Spinal cord (tissue), 10 donors: ENCODE measurements around the gene IL17A. TPM values are rescaled to one million over a fixed set of nuclear protein-coding genes. Genes with fewer than 3 reads are reported as not detected.

ENCODE experiments used
- DNase-seq, 6 donors: peaks; one replicate each; pipeline versions ENCODE4 v3.0.0 to v3.0.0-alpha.2; 2013 to 2015; ENCODE audit warnings: low spot score in 6 of 6, low read depth in 4 of 6
- H3K27ac ChIP-seq: one replicate; pipeline ENCODE4 v1.5.1; 2013; ENCODE audit warnings: low read depth, low read length, control low read depth
- H3K27me3 ChIP-seq: one replicate; pipeline ENCODE4 v1.6.1; 2013; ENCODE audit warnings: low read length; ENCODE audit not compliant: control insufficient read depth, insufficient read depth
- H3K36me3 ChIP-seq: one replicate; pipeline ENCODE4 v1.6.1; 2013; ENCODE audit warnings: low read length; ENCODE audit not compliant: control insufficient read depth, insufficient read depth
- H3K4me1 ChIP-seq: one replicate; pipeline ENCODE4 v1.6.1; 2013; ENCODE audit warnings: low read length; ENCODE audit not compliant: control insufficient read depth, insufficient read depth
- H3K4me3 ChIP-seq: one replicate; pipeline ENCODE4 v1.5.1; 2013; ENCODE audit warnings: low read depth, low read length, control low read depth
- H3K9me3 ChIP-seq: one replicate; pipeline ENCODE4 v1.6.1; 2013; ENCODE audit warnings: low read length; ENCODE audit not compliant: control insufficient read depth, insufficient read depth
- WGBS: methylation state at CpG from one replicate; pipeline ENCODE4 v1.1.5; 2013; ENCODE audit warnings: missing lambda C conversion rate; ENCODE audit not compliant: insufficient coverage; 5-methylcytosine and 5-hydroxymethylcytosine counted together
- polyA plus RNA-seq, 2 donors: library from polyadenylated mRNA; unstranded; fragments of 120-200 nt; gene quantifications; one replicate each; pipeline ENCODE4 v1.2.1, GENCODE V29; 2013; ENCODE audit not compliant: insufficient read length in 2 of 2
- total RNA-seq, 2 donors: library from RNA; depleted of rRNA in 1 of 2; stranded (reverse); fragments of 120-200 nt in 1 of 2; fragments of >200 nt in 1 of 2; gene quantifications; one replicate each; pipeline versions ENCODE4 v1.2.3 to v1.2.4, GENCODE V29; 2013 to 2014
- donor health status: healthy.

Gene IL17A
- total and polyA plus RNA-seq, 4 donors = not detected

GRCh38 chr6:52149076-52149475 lies 37.1 kb upstream of the IL17A start:
- H3K27ac ChIP-seq = no peak overlapping the region
- H3K4me1 ChIP-seq = no peaks in the 10 kb centered on the region
- no peak overlapping the region for H3K4me3 ChIP-seq
- no peaks in the 10 kb centered on the region for H3K27me3 ChIP-seq
- H3K9me3 ChIP-seq = no peaks in the 10 kb centered on the region
- H3K36me3 ChIP-seq = no peaks in the 10 kb centered on the region
- no peak for DNase-seq

- H3K4me1 ChIP-seq = no peaks in the 10 kb centered on the region
- no CpG with 5 or more reads among the region's 2 CpGs for WGBS
- H3K9me3 ChIP-seq = no peaks in the 10 kb centered on the region
- H3K27me3 ChIP-seq = no peaks in the 10 kb centered on the region
- H3K36me3 ChIP-seq = no peaks in the 10 kb centered on the region
- H3K27ac ChIP-seq = no peak overlapping the region
- no peak for DNase-seq
- no peak overlapping the region for H3K4me3 ChIP-seq
Measured at GRCh38 chr6:52149949-52150348, 36.2 kb upstream of the IL17A start.

DNA sequence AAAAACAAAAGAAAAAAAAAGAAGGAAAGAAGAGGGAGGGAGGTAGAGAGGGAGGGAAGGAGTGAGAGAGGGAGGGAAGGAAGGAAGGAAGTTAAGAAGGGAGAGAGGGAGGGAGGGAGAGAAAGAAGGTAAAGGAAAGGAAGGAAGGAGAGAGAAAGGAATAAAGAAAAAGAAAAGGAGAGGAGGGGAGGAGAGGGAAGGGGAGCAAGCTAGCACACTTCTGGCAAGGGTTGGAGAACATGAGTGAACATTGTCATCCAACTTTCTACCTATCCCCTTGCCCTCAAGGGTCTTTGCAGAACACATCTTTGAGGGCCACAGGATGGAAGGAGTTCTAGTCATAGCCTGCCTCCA lies 34.1 kb upstream of the IL17A start:
- Histone ChIP-seq H3K9me3 (no peaks in the 10 kb centered on the region), H3K4me1 (no peaks in the 10 kb centered on the region), H3K27me3 (no peaks in the 10 kb centered on the region), H3K4me3 (no peak overlapping the region), H3K36me3 (no peaks in the 10 kb centered on the region), H3K27ac (no peak overlapping the region)
- no peak for DNase-seq

- no peaks in the 10 kb centered on the region for H3K4me1 ChIP-seq
- H3K4me3 ChIP-seq = no peak overlapping the region
- no CpG with 5 or more reads among the region's 7 CpGs for WGBS
- no peaks in the 10 kb centered on the region for H3K9me3 ChIP-seq
- peak in 2 of 6 donors; percentile 42 to 43 for DNase-seq
- no peaks in the 10 kb centered on the region for H3K27me3 ChIP-seq
- no peaks in the 10 kb centered on the region for H3K36me3 ChIP-seq
- no peak overlapping the region for H3K27ac ChIP-seq
Measured at GRCh38 chr6:52152711-52153160, 33.4 kb upstream of the IL17A start.

DNA sequence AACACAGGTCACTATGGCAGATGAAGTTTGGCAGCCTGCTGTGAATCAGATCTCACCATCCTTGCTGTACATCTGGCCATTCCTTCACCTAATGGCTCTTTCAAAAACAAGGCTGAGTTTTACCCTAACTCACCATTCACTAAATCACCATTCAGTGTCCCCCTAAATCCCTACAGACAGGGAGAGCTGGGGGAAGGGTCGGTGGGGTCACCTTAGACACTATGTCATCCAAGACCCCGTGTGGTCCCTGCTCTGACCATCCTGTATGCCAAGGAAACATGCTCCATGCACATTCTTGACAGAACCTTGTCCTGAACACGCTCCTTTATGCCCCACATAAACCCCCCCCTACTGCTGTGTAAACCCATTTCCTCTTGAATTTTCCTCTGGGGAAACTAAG lies 31.8 kb upstream of the IL17A start:
- Histone ChIP-seq H3K27me3 (no peaks in the 10 kb centered on the region), H3K4me1 (no peaks in the 10 kb centered on the region), H3K27ac (no peak overlapping the region), H3K9me3 (no peaks in the 10 kb centered on the region), H3K36me3 (no peaks in the 10 kb centered on the region), H3K4me3 (no peak overlapping the region)
- WGBS = 68% methylated on average over 3 of the region's 3 CpGs
- no peak for DNase-seq

DNA sequence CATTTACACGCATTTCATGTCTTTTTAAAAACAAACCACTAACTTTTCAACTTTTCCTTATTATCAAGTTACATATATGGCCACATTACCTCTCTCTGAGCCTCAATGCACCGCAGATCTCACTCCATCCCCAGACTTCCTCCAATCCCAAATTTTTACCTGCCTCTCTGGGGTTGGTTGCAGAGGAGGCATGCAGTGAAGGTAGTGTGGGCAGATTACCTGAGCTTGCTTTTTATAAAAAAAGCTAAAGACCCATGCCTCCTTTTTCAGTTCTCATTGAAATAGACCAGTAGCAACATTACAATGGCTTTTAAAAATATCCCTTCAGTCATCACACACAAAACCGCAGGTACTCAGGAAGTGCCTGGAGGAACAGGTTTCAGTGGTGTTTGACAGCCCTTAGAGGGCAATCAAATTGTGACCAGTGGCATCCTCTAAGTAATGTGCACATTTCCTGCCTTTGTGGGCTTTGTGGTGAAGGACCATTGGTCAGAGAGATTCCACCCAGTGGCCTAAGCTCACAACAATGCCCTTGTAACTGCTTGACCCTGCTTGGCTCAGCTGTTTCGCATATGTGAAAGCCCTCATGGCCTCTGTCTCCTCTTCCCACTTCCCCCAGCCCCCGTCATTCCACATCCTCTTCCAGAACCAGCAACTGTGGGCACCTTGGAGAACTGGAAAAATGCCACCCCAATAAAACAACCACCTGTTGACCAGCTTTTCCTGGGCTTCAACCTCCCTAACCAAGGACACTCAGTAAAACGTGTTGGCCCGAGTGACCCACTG lies 30.2 kb upstream of the IL17A start:
- Histone ChIP-seq H3K9me3 (no peaks in the 10 kb centered on the region), H3K27me3 (no peaks in the 10 kb centered on the region), H3K4me3 (no peak overlapping the region), H3K27ac (no peak overlapping the region), H3K36me3 (no peaks in the 10 kb centered on the region), H3K4me1 (no peaks in the 10 kb centered on the region)
- DNase-seq = no peak
- WGBS = 68% methylated on average over 6 of the region's 7 CpGs

- Histone ChIP-seq H3K4me1 (no peaks in the 10 kb centered on the region), H3K27ac (no peak overlapping the region), H3K9me3 (no peaks in the 10 kb centered on the region), H3K36me3 (no peaks in the 10 kb centered on the region), H3K4me3 (no peak overlapping the region), H3K27me3 (no peaks in the 10 kb centered on the region)
- DNase-seq = no peak
- 83% methylated on average over 3 of the region's 7 CpGs for WGBS
Measured at GRCh38 chr6:52157301-52157941, 28.8 kb upstream of the IL17A start.

DNA sequence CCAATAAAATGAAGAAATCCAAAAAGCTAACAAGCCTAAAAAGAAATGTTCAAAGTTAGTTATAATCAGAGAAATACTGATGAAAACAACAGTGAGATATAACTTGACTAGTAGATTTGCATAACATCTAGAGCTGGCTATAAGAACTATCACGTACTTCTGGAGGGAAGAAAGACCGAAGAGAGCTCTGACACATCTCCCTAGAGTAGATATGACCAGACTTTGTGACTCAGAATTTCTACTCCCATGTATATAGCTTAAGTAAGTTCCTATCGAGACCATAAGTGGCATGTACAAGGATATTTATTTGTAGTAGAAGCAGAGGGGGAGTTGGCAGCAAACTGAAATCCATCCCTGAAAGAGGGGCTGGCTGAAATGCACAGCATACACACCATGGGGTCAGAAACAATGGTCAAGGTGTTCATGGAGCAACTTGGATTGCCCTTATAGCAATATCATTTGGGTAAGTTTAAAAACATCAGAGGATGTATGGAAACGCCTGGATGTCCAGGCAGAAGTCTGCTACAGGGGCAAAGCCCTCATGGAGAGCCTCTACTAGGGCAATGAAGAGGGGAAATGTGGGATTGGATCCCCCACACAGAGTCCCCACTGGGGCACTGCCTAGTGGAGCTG lies 25.6 kb upstream of the IL17A start:
- WGBS = 75% methylated on average over 2 of the region's 4 CpGs
- Histone ChIP-seq H3K4me3 (no peak overlapping the region), H3K36me3 (no peaks in the 10 kb centered on the region), H3K9me3 (no peaks in the 10 kb centered on the region), H3K27me3 (no peaks in the 10 kb centered on the region), H3K4me1 (no peaks in the 10 kb centered on the region), H3K27ac (no peak overlapping the region)
- DNase-seq = no peak

DNA sequence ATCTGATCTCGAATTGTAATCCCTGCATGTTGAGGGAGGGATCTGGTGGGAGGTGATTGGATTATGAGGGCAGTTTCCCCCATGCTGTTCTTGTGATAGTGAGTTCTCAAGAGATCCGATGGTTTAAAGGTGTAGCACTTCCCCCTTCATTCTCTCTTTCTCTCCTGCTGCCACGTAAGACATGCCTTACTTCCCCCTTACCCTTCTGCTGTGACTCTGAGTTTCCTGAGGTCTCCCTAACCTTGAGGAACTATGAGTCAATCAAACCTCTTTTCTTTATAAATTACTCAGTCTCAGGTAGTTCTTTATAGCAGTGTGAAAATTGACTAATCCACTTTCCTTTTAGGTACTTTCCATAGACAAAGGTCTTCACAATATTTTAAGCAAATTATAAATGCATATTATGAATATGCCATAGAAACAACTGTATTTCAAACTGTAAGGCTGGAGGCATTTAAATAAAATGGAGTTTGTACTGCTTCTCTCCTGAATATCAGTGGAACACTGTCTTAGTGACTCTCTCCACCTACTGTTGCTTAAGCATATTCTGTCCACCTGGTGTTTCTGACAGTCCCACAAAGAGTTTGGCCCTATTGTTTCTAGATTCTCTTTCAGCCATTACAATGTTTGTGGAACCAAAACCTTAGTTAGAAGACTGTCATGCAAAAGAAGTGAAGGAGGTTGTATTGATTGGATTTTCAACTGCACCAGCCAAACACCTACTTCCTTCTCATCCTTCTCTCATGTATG lies 24.3 kb upstream of the IL17A start:
- Histone ChIP-seq H3K27me3 (no peaks in the 10 kb centered on the region), H3K4me1 (no peaks in the 10 kb centered on the region), H3K9me3 (no peaks in the 10 kb centered on the region), H3K36me3 (no peaks in the 10 kb centered on the region), H3K27ac (no peak overlapping the region), H3K4me3 (no peak overlapping the region)
- no peak for DNase-seq
- 83% methylated on average over 1 of the region's 3 CpGs for WGBS
